Measurements from ENCODE around the gene CNTNAP2.

Gene CNTNAP2

GRCh38 chr7:146922782-146923181 is 806.2 kb downstream of the CNTNAP2 start:
- no peak for DNase-seq

- DNase-seq, result no peak
Measured at GRCh38 chr7:146926841-146927240, 810.2 kb downstream of the CNTNAP2 start.

- no peak for DNase-seq
Measured at GRCh38 chr7:146937836-146938235, 821.2 kb downstream of the CNTNAP2 start.

- DNase-seq, result no peak
Measured at GRCh38 chr7:146943483-146943882, 826.9 kb downstream of the CNTNAP2 start.

- DNase-seq, result no peak
Measured at GRCh38 chr7:146948703-146949102, 832.1 kb downstream of the CNTNAP2 start.

GRCh38 chr7:146956321-146956720 is 839.7 kb downstream of the CNTNAP2 start:
- DNase-seq, result no peak

- no peak for DNase-seq
Measured at GRCh38 chr7:146956853-146957252, 840.3 kb downstream of the CNTNAP2 start.

GRCh38 chr7:146960773-146961391 is 844.3 kb downstream of the CNTNAP2 start:
- no peak for DNase-seq

GRCh38 chr7:146961617-146962016 is 845.0 kb downstream of the CNTNAP2 start:
- no peak for DNase-seq

GRCh38 chr7:146966274-146966673 is 849.7 kb downstream of the CNTNAP2 start:
- no peak for DNase-seq

- peak; percentile 86 for DNase-seq
Measured at GRCh38 chr7:146982482-146982881, 865.9 kb downstream of the CNTNAP2 start.

GRCh38 chr7:146991596-146991995 is 875.0 kb downstream of the CNTNAP2 start:
- DNase-seq, result no peak

GRCh38 chr7:146993764-146994163 is 877.2 kb downstream of the CNTNAP2 start:
- DNase-seq, result no peak

GRCh38 chr7:147008530-147008929 is 891.9 kb downstream of the CNTNAP2 start:
- no peak for DNase-seq

GRCh38 chr7:147012666-147013065 is 896.1 kb downstream of the CNTNAP2 start:
- DNase-seq, result no peak

- no peak for DNase-seq
Measured at GRCh38 chr7:147013825-147014224, 897.2 kb downstream of the CNTNAP2 start.

GRCh38 chr7:147014286-147014955 is 897.8 kb downstream of the CNTNAP2 start:
- DNase-seq, result peak; percentile 77

- DNase-seq, result no peak
Measured at GRCh38 chr7:147015999-147016398, 899.4 kb downstream of the CNTNAP2 start.

GRCh38 chr7:147022056-147022455 is 905.5 kb downstream of the CNTNAP2 start:
- DNase-seq, result no peak

- DNase-seq, result no peak
Measured at GRCh38 chr7:147023440-147023839, 906.8 kb downstream of the CNTNAP2 start.

- DNase-seq, result no peak
Measured at GRCh38 chr7:147029953-147030352, 913.4 kb downstream of the CNTNAP2 start.

- no peak for DNase-seq
Measured at GRCh38 chr7:147033641-147034040, 917.0 kb downstream of the CNTNAP2 start.

- no peak for DNase-seq
Measured at GRCh38 chr7:147041438-147041837, 924.8 kb downstream of the CNTNAP2 start.

GRCh38 chr7:147044941-147045340 is 928.3 kb downstream of the CNTNAP2 start:
- DNase-seq, result no peak

- no peak for DNase-seq
Measured at GRCh38 chr7:147047696-147048095, 931.1 kb downstream of the CNTNAP2 start.

Data from NCI-H2171 (cell line).